SU-DHL-6 (cell line): Measurements from ENCODE around the gene RB1.

Source experiments
- CTCF ChIP-seq: fragments of 200-600 bp; sonication (generic); IDR thresholded peaks from one replicate; pipeline ENCODE4 v1.5.1; 2017; ENCODE audit warnings: antibody characterized with exemption, mild to moderate bottlenecking, low read length, moderate library complexity; ENCODE audit not compliant: insufficient read depth, poor library complexity, severe bottlenecking
- EZH2phosphoT487 ChIP-seq: fragments of 200-600 bp; sonication (generic), shearing (Covaris generic); conservative IDR thresholded peaks from 2 replicates; pipeline ENCODE4 v1.6.1; 2018; ENCODE audit warnings: mild to moderate bottlenecking, antibody characterized with exemption, low read length, moderate library complexity, mixed read lengths

- TF ChIP-seq CTCF (no peak), EZH2phosphoT487 (no peak)
Measured at GRCh38 chr13:48530833-48531232, 227.3 kb downstream of the RB1 start.
